ENCODE data around the gene IL5. TPM values are rescaled to one million over a fixed set of nuclear protein-coding genes. Genes with fewer than 3 reads are reported as not detected.

The IL5 gene
- total RNA-seq, 1 experiment from 2014 or later, result not detected

- no peak for TF ChIP-seq CTCF (conservative IDR thresholded peaks at IDR 0.05; ENCODE audit: low read depth, low read length)
- TF ChIP-seq EZH2 (IDR thresholded peaks at IDR 0.05; ENCODE audit: borderline replicate concordance, low read depth, low read length, poor library complexity, severe bottlenecking), result no peak
- ChIA-PET POLR2A (ENCODE audit: low non-redundant PET) (no interaction called here), CTCF (no interaction called here)
- Histone ChIP-seq H3K27me3 (replicated peaks; ENCODE audit: insufficient read depth, low read depth, low read length, poor library complexity) (peaks cover 25% of the 10 kb centered on the region), H3K27ac (ENCODE audit: low read depth, low read length, poor library complexity, severe bottlenecking) (no peak overlapping the region), H3K36me3 (ENCODE audit: insufficient read depth, low read length, poor library complexity, severe bottlenecking) (no peaks in the 10 kb centered on the region), H3K4me1 (ENCODE audit: insufficient read depth, low read length, poor library complexity, severe bottlenecking) (no peaks in the 10 kb centered on the region), H3K4me3 (ENCODE audit: low read depth, low read length, poor library complexity, severe bottlenecking) (no peak overlapping the region), H3K9me3 (ENCODE audit: low read depth, low read length, poor library complexity, severe bottlenecking) (no peaks in the 10 kb centered on the region)
- DNase-seq (ENCODE audit: low spot score), result no peak
- intact Hi-C loops (cut with micrococcal nuclease; ENCODE audit: unreplicated experiment), result no loop called here
- BruUV-seq (replicated peaks), result no TSS peak
These were observed 12.4 kb downstream of the IL5 start for GRCh38 chr5:132530946-132531345.

- Histone ChIP-seq H3K27me3 (replicated peaks; ENCODE audit: insufficient read depth, low read depth, low read length, poor library complexity) (peaks cover 7% of the 10 kb centered on the region), H3K36me3 (ENCODE audit: insufficient read depth, low read length, poor library complexity, severe bottlenecking) (no peaks in the 10 kb centered on the region), H3K27ac (ENCODE audit: low read depth, low read length, poor library complexity, severe bottlenecking) (no peak overlapping the region), H3K9me3 (ENCODE audit: low read depth, low read length, poor library complexity, severe bottlenecking) (no peaks in the 10 kb centered on the region), H3K4me1 (ENCODE audit: insufficient read depth, low read length, poor library complexity, severe bottlenecking) (no peaks in the 10 kb centered on the region), H3K4me3 (ENCODE audit: low read depth, low read length, poor library complexity, severe bottlenecking) (no peak overlapping the region)
- no peak for TF ChIP-seq CTCF (conservative IDR thresholded peaks at IDR 0.05; ENCODE audit: low read depth, low read length)
- TF ChIP-seq EZH2 (IDR thresholded peaks at IDR 0.05; ENCODE audit: borderline replicate concordance, low read depth, low read length, poor library complexity, severe bottlenecking), result no peak
- DNase-seq (ENCODE audit: low spot score), result no peak
- ChIA-PET POLR2A (ENCODE audit: low non-redundant PET) (no interaction called here), CTCF (no interaction called here)
- no TSS peak for BruUV-seq (replicated peaks)
- intact Hi-C loops (cut with micrococcal nuclease; ENCODE audit: unreplicated experiment), result loop anchor here (10.0 kb wide), 1 partner anchor 336 kb away; the partner anchor contains the start of genes GDF9 and UQCRQ
These were observed 14.3 kb downstream of the IL5 start for GRCh38 chr5:132528866-132529634.

- CTCF ChIA-PET, result no interaction called here
- H3K4me3 ChIP-seq (ENCODE audit: low read depth, low read length, poor library complexity, severe bottlenecking), result no peak overlapping the region
- no peaks in the 10 kb centered on the region for H3K9me3 ChIP-seq (ENCODE audit: low read depth, low read length, poor library complexity, severe bottlenecking)
- TF ChIP-seq CTCF (conservative IDR thresholded peaks at IDR 0.05; ENCODE audit: low read depth, low read length) (no peak), EZH2 (IDR thresholded peaks at IDR 0.05; ENCODE audit: borderline replicate concordance, low read depth, low read length, poor library complexity, severe bottlenecking) (no peak)
- peaks cover under 1% of the 10 kb centered on the region for H3K27me3 ChIP-seq (replicated peaks; ENCODE audit: insufficient read depth, low read depth, low read length, poor library complexity)
- POLR2A ChIA-PET (ENCODE audit: low non-redundant PET), result no interaction called here
- no peaks in the 10 kb centered on the region for H3K4me1 ChIP-seq (ENCODE audit: insufficient read depth, low read length, poor library complexity, severe bottlenecking)
- no peak overlapping the region for H3K27ac ChIP-seq (ENCODE audit: low read depth, low read length, poor library complexity, severe bottlenecking)
- no TSS peak for BruUV-seq (replicated peaks)
- H3K36me3 ChIP-seq (ENCODE audit: insufficient read depth, low read length, poor library complexity, severe bottlenecking), result no peaks in the 10 kb centered on the region
- intact Hi-C loops (cut with micrococcal nuclease; ENCODE audit: unreplicated experiment), result loop anchor here (10.0 kb wide), 1 partner anchor 337 kb away; the partner anchor contains the start of genes GDF9 and UQCRQ
- DNase-seq (ENCODE audit: low spot score), result no peak
These were observed 15.3 kb downstream of the IL5 start for GRCh38 chr5:132528021-132528420.

All from A673 (cell line).